ENCODE measurements around the gene HSPA8.

DNA sequence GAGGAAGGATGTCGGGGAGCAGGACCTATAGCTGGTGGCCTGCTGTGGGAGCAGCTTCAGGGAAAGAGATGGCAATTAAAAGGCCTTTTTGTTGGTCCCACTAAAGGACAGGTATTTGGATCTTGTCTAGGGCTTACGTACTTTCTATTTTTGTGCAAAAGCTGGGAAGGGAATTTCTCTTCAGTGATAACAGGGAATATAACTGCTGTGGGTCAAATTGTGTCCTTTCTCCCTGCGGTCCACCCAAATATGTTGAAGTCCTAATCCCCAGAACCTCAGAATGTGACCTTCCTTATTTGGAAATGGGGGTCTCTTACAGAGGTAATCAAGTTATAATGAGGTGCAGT lies 14.0 kb downstream of the HSPA8 start:
- no peak for TF ChIP-seq RAD21 (conservative IDR thresholded peaks at IDR 0.05)
- TF ChIP-seq, protein P1, sequence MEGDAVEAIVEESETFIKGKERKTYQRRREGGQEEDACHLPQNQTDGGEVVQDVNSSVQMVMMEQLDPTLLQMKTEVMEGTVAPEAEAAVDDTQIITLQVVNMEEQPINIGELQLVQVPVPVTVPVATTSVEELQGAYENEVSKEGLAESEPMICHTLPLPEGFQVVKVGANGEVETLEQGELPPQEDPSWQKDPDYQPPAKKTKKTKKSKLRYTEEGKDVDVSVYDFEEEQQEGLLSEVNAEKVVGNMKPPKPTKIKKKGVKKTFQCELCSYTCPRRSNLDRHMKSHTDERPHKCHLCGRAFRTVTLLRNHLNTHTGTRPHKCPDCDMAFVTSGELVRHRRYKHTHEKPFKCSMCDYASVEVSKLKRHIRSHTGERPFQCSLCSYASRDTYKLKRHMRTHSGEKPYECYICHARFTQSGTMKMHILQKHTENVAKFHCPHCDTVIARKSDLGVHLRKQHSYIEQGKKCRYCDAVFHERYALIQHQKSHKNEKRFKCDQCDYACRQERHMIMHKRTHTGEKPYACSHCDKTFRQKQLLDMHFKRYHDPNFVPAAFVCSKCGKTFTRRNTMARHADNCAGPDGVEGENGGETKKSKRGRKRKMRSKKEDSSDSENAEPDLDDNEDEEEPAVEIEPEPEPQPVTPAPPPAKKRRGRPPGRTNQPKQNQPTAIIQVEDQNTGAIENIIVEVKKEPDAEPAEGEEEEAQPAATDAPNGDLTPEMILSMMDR (IDR thresholded peaks at IDR 0.05; ENCODE audit: poor library complexity, severe bottlenecking), result no peak

Data from neural cell (in vitro differentiated cells).